Mesendoderm (in vitro differentiated cells): ENCODE results near the gene ARL15.
A peak's percentile ranks its signal among the peaks of the same experiment; 100 is the strongest.

Experiments used
- DNase-seq: peaks from one replicate; pipeline ENCODE4 v3.0.0; 2013
- H2AK5ac ChIP-seq: 2 replicates; pipeline ENCODE4 v1.6.1; 2013; ENCODE audit warnings: low read length, inconsistent platforms
- H2BK120ac ChIP-seq: 2 replicates; pipeline ENCODE4 v1.6.1; 2013; ENCODE audit warnings: low read depth, mild to moderate bottlenecking, low read length, moderate library complexity, mixed read lengths
- H2BK15ac ChIP-seq: replicated peaks from 2 replicates; pipeline ENCODE4 v1.6.1; 2013; ENCODE audit warnings: low read depth, mild to moderate bottlenecking, moderate library complexity
- H2BK5ac ChIP-seq: 2 replicates; pipeline ENCODE4 v1.6.1; 2013; ENCODE audit warnings: low read length, inconsistent platforms
- H3K18ac ChIP-seq: 2 replicates; pipeline ENCODE4 v1.6.1; 2013; ENCODE audit warnings: mild to moderate bottlenecking, low read length, mixed read lengths
- H3K23ac ChIP-seq: one replicate; pipeline ENCODE4 v1.6.1; 2013; ENCODE audit warnings: low read length
- H3K27ac ChIP-seq: 2 replicates; pipeline ENCODE4 v1.5.1; 2013; ENCODE audit warnings: low read depth, mild to moderate bottlenecking, inconsistent platforms, low read length, moderate library complexity
- H3K27me3 ChIP-seq: 2 replicates; pipeline ENCODE4 v1.6.1; 2013; ENCODE audit warnings: low read length, control low read depth, mild to moderate bottlenecking, inconsistent platforms; ENCODE audit not compliant: insufficient read depth, poor library complexity
- H3K36me3 ChIP-seq: 2 replicates; pipeline ENCODE4 v1.6.1; 2013; ENCODE audit warnings: low read length, inconsistent platforms; ENCODE audit not compliant: control insufficient read depth, insufficient read depth
- H3K4ac ChIP-seq: one replicate; pipeline ENCODE4 v1.6.1; 2013; ENCODE audit warnings: low read depth, mild to moderate bottlenecking, low read length, moderate library complexity
- H3K4me1 ChIP-seq: 2 replicates; pipeline ENCODE4 v1.6.1; 2013; ENCODE audit warnings: low read depth, low read length, inconsistent platforms; ENCODE audit not compliant: control insufficient read depth
- H3K4me2 ChIP-seq: 2 replicates; pipeline ENCODE4 v1.6.1; 2013; ENCODE audit warnings: low read length
- H3K4me3 ChIP-seq: 2 replicates; pipeline ENCODE4 v1.5.1; 2013; ENCODE audit warnings: mild to moderate bottlenecking, low read length
- H3K56ac ChIP-seq: one replicate; pipeline ENCODE4 v1.6.1; 2013; ENCODE audit warnings: low read length
- H3K79me1 ChIP-seq: 2 replicates; pipeline ENCODE4 v1.6.1; 2013; ENCODE audit warnings: low read length, inconsistent platforms
- H3K79me2 ChIP-seq: 2 replicates; pipeline ENCODE4 v1.6.1; 2013; ENCODE audit warnings: mild to moderate bottlenecking, low read length; ENCODE audit not compliant: control insufficient read depth, insufficient read depth
- H3K9ac ChIP-seq: 2 replicates; pipeline ENCODE4 v1.6.1; 2013; ENCODE audit warnings: low read length, inconsistent platforms
- H4K5ac ChIP-seq: one replicate; pipeline ENCODE4 v1.6.1; 2013; ENCODE audit warnings: low read length
- H4K8ac ChIP-seq: one replicate; pipeline ENCODE4 v1.6.1; 2013; ENCODE audit warnings: low read depth, mild to moderate bottlenecking, control low read depth, low read length, moderate library complexity
- WGBS: extraction: QIAGEN DNeasy Blood & Tissue Kit; methylation state at CpG from one replicate; pipeline ENCODE4 v1.1.7; 2013; ENCODE audit warnings: low lambda C conversion rate, missing lambda C conversion rate; ENCODE audit not compliant: insufficient coverage; ENCODE audit errors: extremely low coverage; 5-methylcytosine and 5-hydroxymethylcytosine counted together

The ARL15 gene

GRCh38 chr5:54275361-54275760 is 35.0 kb downstream of the ARL15 start:
- DNase-seq = no peak
- Histone ChIP-seq H3K79me2 (no peaks in the 10 kb centered on the region), H3K4me1 (peaks cover 4% of the 10 kb centered on the region), H2BK5ac (no peak overlapping the region), H3K18ac (no peak overlapping the region), H4K8ac (no peak overlapping the region), H2BK120ac (no peak overlapping the region), H3K56ac (no peak overlapping the region), H3K27ac (no peak overlapping the region), H3K4me2 (no peak overlapping the region), H3K79me1 (peaks cover 9% of the 10 kb centered on the region), H2BK15ac (no peak overlapping the region), H4K5ac (no peak overlapping the region), H3K4ac (no peak overlapping the region), H3K27me3 (no peaks in the 10 kb centered on the region), H3K23ac (no peak overlapping the region), H2AK5ac (no peak overlapping the region), H3K9ac (no peak overlapping the region), H3K4me3 (no peak overlapping the region), H3K36me3 (no peaks in the 10 kb centered on the region)
- WGBS = no CpG with 5 or more reads among the region's 4 CpGs

- Histone ChIP-seq H3K79me2 (no peaks in the 10 kb centered on the region), H2BK15ac (no peak overlapping the region), H2AK5ac (no peak overlapping the region), H2BK5ac (no peak overlapping the region), H3K18ac (no peak overlapping the region), H3K9ac (no peak overlapping the region), H3K4ac (no peak overlapping the region), H2BK120ac (no peak overlapping the region), H3K79me1 (peaks cover 8% of the 10 kb centered on the region), H4K5ac (no peak overlapping the region), H3K23ac (no peak overlapping the region), H3K4me1 (peaks cover 4% of the 10 kb centered on the region), H3K4me2 (no peak overlapping the region), H3K36me3 (no peaks in the 10 kb centered on the region), H3K4me3 (no peak overlapping the region), H3K27ac (no peak overlapping the region), H3K27me3 (no peaks in the 10 kb centered on the region), H3K56ac (no peak overlapping the region), H4K8ac (no peak overlapping the region)
- WGBS = no CpG with 5 or more reads among the region's 2 CpGs
- DNase-seq = no peak
Observed at GRCh38 chr5:54274944-54275343, 35.4 kb downstream of the ARL15 start.

GRCh38 chr5:54273715-54274114 is 36.7 kb downstream of the ARL15 start:
- H2BK120ac ChIP-seq = no peak overlapping the region
- peak overlapping the region; percentile 4 for H3K18ac ChIP-seq
- H3K36me3 ChIP-seq = no peaks in the 10 kb centered on the region
- no peak overlapping the region for H3K4me2 ChIP-seq
- H3K4ac ChIP-seq = no peak overlapping the region
- no peak overlapping the region for H3K27ac ChIP-seq
- peak overlapping the region; percentile 9 for H3K23ac ChIP-seq
- H2AK5ac ChIP-seq = no peak overlapping the region
- H3K4me1 ChIP-seq = peaks cover 4% of the 10 kb centered on the region
- no peak overlapping the region for H4K5ac ChIP-seq
- peaks cover 6% of the 10 kb centered on the region for H3K79me1 ChIP-seq
- no peaks in the 10 kb centered on the region for H3K27me3 ChIP-seq
- no CpG with 5 or more reads among the region's 6 CpGs for WGBS
- no peak overlapping the region for H3K56ac ChIP-seq
- no peak overlapping the region for H3K4me3 ChIP-seq
- DNase-seq = peak; percentile 56
- H3K9ac ChIP-seq = no peak overlapping the region
- no peak overlapping the region for H2BK5ac ChIP-seq
- H3K79me2 ChIP-seq = no peaks in the 10 kb centered on the region
- H4K8ac ChIP-seq = no peak overlapping the region
- H2BK15ac ChIP-seq = no peak overlapping the region

- H3K27me3 ChIP-seq = no peaks in the 10 kb centered on the region
- H3K79me1 ChIP-seq = peaks cover 6% of the 10 kb centered on the region
- no peak overlapping the region for H3K4ac ChIP-seq
- H3K23ac ChIP-seq = no peak overlapping the region
- DNase-seq = no peak
- no peak overlapping the region for H2BK15ac ChIP-seq
- H3K4me2 ChIP-seq = no peak overlapping the region
- no peaks in the 10 kb centered on the region for H3K79me2 ChIP-seq
- H3K18ac ChIP-seq = no peak overlapping the region
- H2BK5ac ChIP-seq = no peak overlapping the region
- peaks cover 3% of the 10 kb centered on the region for H3K4me1 ChIP-seq
- H3K9ac ChIP-seq = no peak overlapping the region
- no peak overlapping the region for H3K27ac ChIP-seq
- WGBS = no CpG with 5 or more reads among the region's 1 CpG
- no peaks in the 10 kb centered on the region for H3K36me3 ChIP-seq
- H2AK5ac ChIP-seq = no peak overlapping the region
- no peak overlapping the region for H4K8ac ChIP-seq
- no peak overlapping the region for H4K5ac ChIP-seq
- H2BK120ac ChIP-seq = no peak overlapping the region
- no peak overlapping the region for H3K56ac ChIP-seq
- H3K4me3 ChIP-seq = no peak overlapping the region
Observed at GRCh38 chr5:54272746-54273145, 37.6 kb downstream of the ARL15 start.

- peaks cover 3% of the 10 kb centered on the region for H3K4me1 ChIP-seq
- no peak overlapping the region for H3K56ac ChIP-seq
- H2AK5ac ChIP-seq = no peak overlapping the region
- no peak for DNase-seq
- H4K8ac ChIP-seq = no peak overlapping the region
- H3K23ac ChIP-seq = no peak overlapping the region
- no peaks in the 10 kb centered on the region for H3K79me2 ChIP-seq
- no peaks in the 10 kb centered on the region for H3K27me3 ChIP-seq
- no peak overlapping the region for H2BK15ac ChIP-seq
- H3K4me2 ChIP-seq = no peak overlapping the region
- no CpG with 5 or more reads among the region's 6 CpGs for WGBS
- no peak overlapping the region for H3K4me3 ChIP-seq
- H3K27ac ChIP-seq = no peak overlapping the region
- no peak overlapping the region for H2BK120ac ChIP-seq
- no peak overlapping the region for H3K4ac ChIP-seq
- no peak overlapping the region for H2BK5ac ChIP-seq
- H4K5ac ChIP-seq = no peak overlapping the region
- peaks cover 4% of the 10 kb centered on the region for H3K79me1 ChIP-seq
- H3K9ac ChIP-seq = no peak overlapping the region
- no peak overlapping the region for H3K18ac ChIP-seq
- H3K36me3 ChIP-seq = no peaks in the 10 kb centered on the region
Observed at GRCh38 chr5:54270326-54270725, 40.0 kb downstream of the ARL15 start.

- Histone ChIP-seq H4K5ac (no peak overlapping the region), H4K8ac (no peak overlapping the region), H2BK15ac (no peak overlapping the region), H3K9ac (no peak overlapping the region), H3K4ac (no peak overlapping the region), H2BK5ac (no peak overlapping the region), H3K27me3 (no peaks in the 10 kb centered on the region), H3K4me3 (no peak overlapping the region), H3K36me3 (no peaks in the 10 kb centered on the region), H2BK120ac (no peak overlapping the region), H3K4me1 (peaks cover 3% of the 10 kb centered on the region), H3K79me2 (no peaks in the 10 kb centered on the region), H3K4me2 (no peak overlapping the region), H3K27ac (no peak overlapping the region), H3K18ac (no peak overlapping the region), H3K56ac (no peak overlapping the region), H3K79me1 (peaks cover 3% of the 10 kb centered on the region), H2AK5ac (no peak overlapping the region), H3K23ac (no peak overlapping the region)
- DNase-seq = no peak
Observed at GRCh38 chr5:54264574-54264973, 45.8 kb downstream of the ARL15 start.
